Bronchial epithelial cell (primary cell): ENCODE data around the gene CPB1. TPM values are rescaled to one million over a fixed set of nuclear protein-coding genes. Genes with fewer than 3 reads are reported as not detected.

Experiments used
- DNase-seq: peaks from one replicate; pipeline ENCODE4 v3.0.0-alpha.2; 2010; ENCODE audit warnings: low read depth
- FAIRE-seq: peaks from 2 replicates; lab custom pipeline; 2011; peaks lifted over from hg19 to GRCh38; lab: Jason Lieb, UNC
- H3K27me3 ChIP-seq: 2 replicates; pipeline ENCODE4 v1.5.1; 2011; ENCODE audit warnings: low read length; ENCODE audit not compliant: control insufficient read depth, insufficient read depth
- H3K36me3 ChIP-seq: 2 replicates; pipeline ENCODE4 v1.5.1; 2011; ENCODE audit warnings: low read length; ENCODE audit not compliant: control insufficient read depth, insufficient read depth
- H3K4me3 ChIP-seq: 2 replicates; pipeline ENCODE4 v1.5.1; 2011; ENCODE audit warnings: mild to moderate bottlenecking, low read depth, low read length, control low read depth
- CTCF ChIP-seq: IDR thresholded peaks from 2 replicates; pipeline ENCODE4 v1.5.1; 2011; ENCODE audit warnings: mild to moderate bottlenecking, moderate library complexity, low read length, control low read depth, inconsistent platforms; ENCODE audit not compliant: insufficient read depth, severe bottlenecking
- total RNA-seq: library from RNA; depleted of rRNA; stranded (reverse); fragments of >200 nt; gene quantifications from 2 replicates; pipeline ENCODE4 v1.2.1, GENCODE V29; 2014

The CPB1 gene
- total RNA-seq, 1 donor from 2014 or later: not detected

GRCh38 chr3:148873270-148873927 is 45.8 kb downstream of the CPB1 start:
- peak; percentile 23 for FAIRE-seq
- no peak for DNase-seq
- Histone ChIP-seq H3K36me3 (no peaks in the 10 kb centered on the region), H3K27me3 (no peaks in the 10 kb centered on the region), H3K4me3 (no peak overlapping the region)
- TF ChIP-seq CTCF: no peak

- no peak for DNase-seq
- Histone ChIP-seq H3K27me3 (no peaks in the 10 kb centered on the region), H3K4me3 (no peak overlapping the region), H3K36me3 (no peaks in the 10 kb centered on the region)
- no peak for FAIRE-seq
- TF ChIP-seq CTCF: no peak
These were observed 46.4 kb downstream of the CPB1 start for GRCh38 chr3:148873977-148874376.

GRCh38 chr3:148878095-148878494 is 50.5 kb downstream of the CPB1 start:
- H3K4me3 ChIP-seq: no peak overlapping the region
- FAIRE-seq (no peak), DNase-seq (no peak)
- H3K27me3 ChIP-seq: no peaks in the 10 kb centered on the region
- no peak for TF ChIP-seq CTCF
- no peaks in the 10 kb centered on the region for H3K36me3 ChIP-seq

GRCh38 chr3:148879256-148879655 is 51.6 kb downstream of the CPB1 start:
- TF ChIP-seq CTCF: no peak
- Histone ChIP-seq H3K36me3 (no peaks in the 10 kb centered on the region), H3K27me3 (no peaks in the 10 kb centered on the region), H3K4me3 (no peak overlapping the region)
- DNase-seq (no peak), FAIRE-seq (no peak)

- DNase-seq: no peak
- Histone ChIP-seq H3K36me3 (no peaks in the 10 kb centered on the region), H3K27me3 (no peaks in the 10 kb centered on the region), H3K4me3 (no peak overlapping the region)
- no peak for TF ChIP-seq CTCF
- no peak for FAIRE-seq
These were observed 53.1 kb downstream of the CPB1 start for GRCh38 chr3:148880681-148881080.

GRCh38 chr3:148881286-148881685 is 53.7 kb downstream of the CPB1 start:
- Histone ChIP-seq H3K36me3 (no peaks in the 10 kb centered on the region), H3K27me3 (no peaks in the 10 kb centered on the region), H3K4me3 (no peak overlapping the region)
- DNase-seq: no peak
- FAIRE-seq: no peak
- TF ChIP-seq CTCF: no peak
